ENCODE data around the gene CASP4. TPM values are rescaled to one million over a fixed set of nuclear protein-coding genes. Genes with fewer than 3 reads are reported as not detected.
A peak's percentile ranks its signal among the peaks of the same experiment; 100 is the strongest.
"Not testable (repeated sequence)": the region's sequence is repeated elsewhere in the genome, so short reads cannot be mapped to it uniquely, and the experiment has no call there.

CASP4 gene
- total RNA-seq, 1 experiment from 2014 or later: 60.6 TPM

DNA sequence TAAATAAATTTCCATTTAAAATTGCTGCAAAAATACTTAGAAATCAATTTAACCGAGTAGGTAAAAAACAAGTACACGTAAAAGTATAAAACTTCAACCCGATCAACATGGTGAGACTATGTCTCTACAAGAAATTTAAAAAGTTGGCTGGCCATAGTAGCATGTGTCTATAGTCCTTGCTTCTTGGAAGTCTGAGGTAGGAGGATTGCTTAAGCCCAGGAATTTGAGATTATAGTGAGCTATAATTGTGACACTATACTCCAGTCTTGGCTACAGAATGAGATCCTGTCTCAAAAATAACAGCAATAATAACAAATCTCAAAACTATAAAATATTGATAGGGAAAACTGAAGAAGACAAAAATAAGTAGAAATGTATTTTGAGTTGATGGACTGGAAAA, 11.1 kb downstream of the CASP4 start:
- DNase-seq (ENCODE audit: low read depth): no peak

DNA sequence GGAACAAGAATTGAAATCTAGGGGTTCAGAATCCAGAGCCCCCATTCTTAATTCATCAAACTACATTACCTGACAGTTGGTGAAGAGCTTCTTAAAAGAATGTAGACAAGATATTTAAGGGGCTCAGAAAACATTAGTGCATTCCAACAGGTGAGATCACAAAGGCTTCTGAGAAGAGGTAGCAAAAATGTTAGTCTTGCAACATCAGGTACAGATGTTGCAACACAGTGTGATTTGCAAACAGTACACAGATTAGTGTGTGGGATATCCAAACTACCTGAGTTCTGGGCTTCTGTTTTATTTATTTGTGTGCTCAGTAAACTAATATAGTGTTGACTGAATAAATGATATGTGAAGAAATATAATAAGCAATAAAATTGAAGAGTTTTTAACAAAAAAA, 11.8 kb downstream of the CASP4 start:
- no peak for DNase-seq (ENCODE audit: low read depth)

- DNase-seq (ENCODE audit: low read depth): peak; percentile 59
These were observed 21.5 kb downstream of the CASP4 start for GRCh38 chr11:104946907-104947306.

DNA sequence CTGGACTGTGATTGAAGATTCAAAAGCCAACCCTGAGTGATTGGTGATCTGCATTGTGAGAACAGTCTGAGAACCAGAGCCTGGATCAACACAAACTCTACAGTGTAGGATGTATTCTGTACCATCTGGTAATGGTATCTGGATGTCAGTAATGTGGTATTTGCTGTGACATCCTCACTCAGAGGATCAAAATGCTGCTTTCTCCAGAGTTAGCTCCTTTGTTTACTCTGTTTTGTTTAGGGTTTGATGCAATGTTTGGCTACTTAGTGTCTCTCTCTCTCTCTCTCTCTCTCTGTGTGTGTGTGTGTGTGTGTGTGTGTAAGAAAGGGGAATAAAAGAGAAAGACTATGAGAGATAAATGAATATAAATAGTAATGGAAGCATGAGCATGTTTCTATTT, 24.3 kb downstream of the CASP4 start:
- no peak for DNase-seq (ENCODE audit: low read depth)

GRCh38 chr11:104943561-104943960, 24.8 kb downstream of the CASP4 start:
- no peak for DNase-seq (ENCODE audit: low read depth)

DNA sequence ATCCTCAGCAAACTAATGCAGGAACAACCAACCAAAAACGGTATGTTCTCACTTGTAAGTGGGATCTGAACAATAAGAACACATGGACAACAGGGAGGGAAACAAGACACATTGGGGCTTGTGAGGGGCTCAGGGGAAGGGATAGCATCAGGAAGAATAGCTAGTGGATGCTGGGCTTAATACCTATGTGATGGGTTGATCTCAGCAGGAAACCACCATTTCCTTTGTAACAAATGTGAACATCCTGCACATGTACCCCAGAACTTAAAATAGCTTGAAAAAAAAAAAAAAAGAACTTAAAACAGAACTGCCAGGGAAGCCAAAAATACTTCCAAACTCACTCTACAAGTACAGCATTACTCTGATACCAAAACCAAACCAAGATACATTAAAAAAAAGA, 33.8 kb downstream of the CASP4 start:
- no peak for DNase-seq (ENCODE audit: low read depth)

DNA sequence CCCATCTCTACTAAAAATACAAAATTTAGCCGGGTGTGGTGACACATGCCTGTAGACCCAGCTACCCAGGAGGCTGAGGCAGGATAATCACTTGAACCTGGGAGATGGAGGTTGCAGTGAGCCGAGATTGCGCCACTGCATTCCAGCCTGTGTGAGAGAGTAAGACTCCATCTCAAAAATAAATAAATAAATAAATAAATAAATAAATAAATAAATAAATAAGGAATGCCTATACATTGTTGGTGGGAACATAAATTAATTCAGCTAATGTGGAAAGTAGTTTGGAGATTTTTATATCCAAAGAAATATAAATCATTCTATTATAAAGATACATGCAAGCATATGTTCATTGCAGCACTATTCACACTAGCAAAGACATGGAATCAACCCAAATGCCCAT, 34.3 kb downstream of the CASP4 start:
- DNase-seq (ENCODE audit: low read depth): not testable (repeated sequence)

DNA sequence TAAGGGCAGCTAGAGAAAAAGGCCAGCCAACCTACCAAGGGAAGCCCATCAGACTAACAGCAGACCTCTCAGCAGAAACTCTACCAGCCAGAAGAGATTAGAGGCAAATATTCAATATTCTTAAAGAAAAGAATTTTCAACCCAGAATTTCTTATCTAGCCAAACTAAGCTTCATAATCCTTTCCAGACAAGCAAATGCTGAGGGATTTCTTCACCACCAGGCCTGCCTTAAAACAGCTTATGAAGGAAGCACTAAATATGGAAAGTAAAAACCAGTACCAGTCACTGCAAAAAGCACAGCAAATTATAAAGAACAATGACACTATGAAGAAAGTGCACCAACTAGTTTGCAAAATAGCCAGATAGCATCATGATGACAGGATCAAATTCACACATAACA, 39.6 kb downstream of the CASP4 start:
- DNase-seq (ENCODE audit: low read depth): no peak

DNA sequence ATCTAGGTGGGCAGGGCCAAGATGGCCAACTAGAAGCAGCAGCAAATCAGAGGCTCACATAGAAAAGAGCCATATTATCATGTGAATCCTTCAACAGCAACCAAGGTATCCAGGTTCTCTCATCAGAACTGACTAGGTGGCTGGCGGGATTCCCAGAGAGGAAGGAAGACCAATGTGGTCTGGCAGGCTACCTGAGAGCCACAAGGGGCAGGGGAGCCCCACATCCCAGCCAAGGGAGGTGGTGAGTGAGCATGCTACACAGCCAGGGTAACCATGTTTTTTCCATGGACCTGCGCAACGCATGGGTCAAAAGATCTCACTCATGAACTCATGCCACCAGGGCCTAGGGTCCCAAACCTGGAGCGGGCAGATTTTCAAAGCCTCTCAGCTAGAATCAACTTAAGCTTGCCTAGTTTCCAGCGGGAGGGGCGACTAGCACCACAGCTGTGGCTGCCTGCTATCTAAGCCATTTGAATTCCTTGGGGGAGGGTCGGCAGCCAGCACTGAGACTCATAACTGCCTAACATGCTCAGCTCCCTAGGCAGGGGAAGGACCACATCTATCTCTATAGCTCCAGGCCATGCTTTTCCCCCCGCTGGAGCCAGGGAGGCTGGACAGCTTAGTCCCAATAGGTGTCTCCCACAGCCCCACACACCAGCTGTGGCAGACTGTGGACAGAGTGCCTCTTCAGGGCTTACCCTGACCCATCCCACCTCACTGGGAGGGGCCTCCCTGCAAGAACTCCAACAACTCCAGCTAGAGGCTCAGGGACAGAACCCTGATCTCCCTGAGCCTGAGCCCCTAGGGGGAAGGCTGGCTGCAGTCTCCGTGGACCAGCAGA, 41.4 kb downstream of the CASP4 start:
- no peak for DNase-seq (ENCODE audit: low read depth)

DNA sequence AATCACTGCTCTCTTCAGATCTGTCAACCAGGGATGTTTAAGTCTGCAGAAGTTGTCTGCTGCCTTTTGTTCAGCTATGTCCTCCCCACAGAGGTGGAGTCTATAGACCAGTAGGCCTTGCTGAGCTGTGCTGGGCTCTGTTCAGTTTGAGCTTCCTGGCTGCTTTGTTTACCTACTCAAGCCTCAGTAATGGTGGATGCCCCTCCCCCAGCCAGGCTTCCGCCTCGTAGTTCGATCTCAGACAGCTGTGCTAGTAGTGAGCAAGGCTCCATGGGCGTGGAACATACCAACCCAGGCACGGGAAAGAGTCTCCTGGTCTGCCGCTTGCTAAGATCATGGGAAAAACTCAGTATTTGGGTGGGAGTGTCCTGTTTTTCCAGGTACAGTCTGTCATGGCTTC, 42.5 kb downstream of the CASP4 start:
- DNase-seq (ENCODE audit: low read depth): no peak

DNA sequence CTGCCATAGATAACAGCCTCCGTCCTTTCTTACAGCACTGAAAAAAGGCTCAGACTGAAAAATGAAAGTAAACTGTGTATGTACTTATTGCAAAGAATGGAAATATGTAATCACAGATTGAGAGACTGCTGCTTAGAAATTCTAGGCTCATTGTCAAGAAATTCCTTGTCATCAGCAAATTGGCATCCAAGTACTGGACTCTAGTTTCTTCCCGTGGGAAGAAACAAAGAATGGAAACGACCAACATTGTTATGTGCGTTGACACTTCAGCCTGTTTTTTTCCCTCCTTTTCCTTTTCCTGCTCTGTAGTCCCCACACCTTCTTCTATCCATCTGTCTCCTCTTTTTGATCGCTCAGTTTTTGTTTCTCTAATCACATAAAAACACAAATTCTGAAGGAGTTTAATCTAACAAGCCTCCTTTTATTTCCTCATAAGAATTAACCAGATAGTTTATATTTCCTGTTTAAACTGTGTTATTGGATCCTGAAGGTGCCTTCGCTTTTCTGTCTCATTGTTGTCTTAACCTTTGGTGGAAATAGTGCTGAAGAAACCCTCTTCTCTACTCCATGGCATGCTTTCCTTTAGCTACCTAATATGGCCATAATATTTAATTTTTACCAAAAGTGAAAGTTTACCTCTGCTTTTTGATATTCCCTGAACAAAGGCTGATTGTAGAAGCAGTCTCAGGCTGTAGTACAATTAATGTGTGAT, 50.1 kb downstream of the CASP4 start:
- peak; percentile 13 for DNase-seq (ENCODE audit: low read depth)

- DNase-seq (ENCODE audit: low read depth): no peak
These were observed 50.9 kb downstream of the CASP4 start for GRCh38 chr11:104917271-104918112.

GRCh38 chr11:104916442-104916841, 51.9 kb downstream of the CASP4 start:
- DNase-seq (ENCODE audit: low read depth): no peak

DNA sequence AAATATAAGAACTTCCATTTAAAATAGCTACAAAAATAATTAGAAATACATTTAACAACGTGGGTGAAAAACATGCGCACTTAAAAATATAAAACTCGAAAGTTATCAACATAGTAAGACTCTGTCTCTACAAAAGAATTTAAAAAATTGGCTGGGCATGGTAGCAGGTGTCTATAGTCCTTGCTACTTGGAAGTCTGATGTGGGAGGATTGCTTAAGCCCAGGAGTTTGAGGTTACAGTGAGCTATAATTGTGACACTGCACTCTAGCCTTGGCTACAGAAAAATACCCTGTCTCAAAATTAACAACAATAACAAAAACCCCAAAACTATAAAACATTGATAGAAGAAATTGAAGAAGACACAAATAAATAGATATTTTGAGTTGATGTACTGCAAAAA, 56.3 kb downstream of the CASP4 start:
- no peak for DNase-seq (ENCODE audit: low read depth)

- no peak for DNase-seq (ENCODE audit: low read depth)
These were observed 60.2 kb downstream of the CASP4 start for GRCh38 chr11:104908186-104908531.

GRCh38 chr11:104907521-104908185, 60.7 kb downstream of the CASP4 start:
- peak; percentile 11 for DNase-seq (ENCODE audit: low read depth)

GRCh38 chr11:104905271-104905670, 63.1 kb downstream of the CASP4 start:
- no peak for DNase-seq (ENCODE audit: low read depth)

DNA sequence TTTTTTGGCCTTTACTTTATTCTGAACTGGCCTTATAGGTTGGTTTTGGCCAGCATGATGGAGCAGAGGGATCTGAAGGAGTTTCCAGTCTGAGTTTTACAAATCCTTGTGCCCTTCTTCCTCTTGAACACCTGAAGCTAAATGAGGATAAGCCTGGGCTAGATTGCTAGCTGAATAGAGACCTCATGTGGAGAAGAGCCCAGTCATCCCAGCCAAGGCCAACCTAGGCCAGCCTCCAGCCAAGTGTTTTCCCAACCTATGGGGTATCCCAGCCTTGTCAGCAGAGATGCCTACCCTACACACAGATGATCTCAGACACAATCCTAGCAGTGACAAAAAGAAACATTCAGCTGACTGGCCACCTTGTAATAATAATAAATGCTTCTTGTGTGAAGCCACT, 69.1 kb downstream of the CASP4 start:
- DNase-seq (ENCODE audit: low read depth): no peak

- DNase-seq (ENCODE audit: low read depth): no peak
These were observed 69.7 kb downstream of the CASP4 start for GRCh38 chr11:104898685-104899013.

DNA sequence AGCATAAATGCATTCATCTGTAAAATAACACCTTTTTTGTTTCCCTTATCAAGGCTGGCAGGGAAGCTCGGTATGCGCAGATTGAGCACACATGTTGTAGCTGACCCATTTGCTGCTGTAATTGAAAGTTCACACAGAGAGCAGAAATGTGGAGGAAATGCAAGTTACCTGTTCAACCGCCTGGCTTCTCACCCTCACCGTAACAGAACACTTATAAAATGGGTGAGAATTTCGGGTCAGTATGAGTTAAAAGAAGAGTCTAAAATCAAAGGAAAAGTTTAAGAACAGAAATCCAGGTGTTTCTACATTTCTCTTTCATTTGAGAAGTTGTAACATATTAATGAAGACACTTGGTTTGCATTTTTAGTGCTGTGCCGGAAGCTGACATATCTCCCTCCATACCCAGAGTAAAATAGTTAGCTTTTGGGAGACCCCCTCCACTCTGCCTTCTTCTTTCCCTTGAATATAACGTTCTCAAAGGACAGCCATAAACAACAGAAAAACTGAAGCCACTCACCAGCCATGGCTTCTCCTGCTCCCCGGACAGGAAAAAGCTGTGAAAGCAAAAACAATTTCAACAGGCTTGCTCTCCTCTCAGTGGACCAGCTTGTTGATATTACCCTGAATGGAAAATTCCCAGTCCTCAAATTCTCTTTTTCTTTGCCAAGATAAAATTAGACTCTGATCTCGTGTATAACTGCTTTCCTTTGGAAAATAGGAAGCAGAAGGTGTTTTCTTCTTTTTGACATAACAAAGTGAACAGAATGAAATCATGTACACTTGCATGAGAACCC, 70.3 kb downstream of the CASP4 start, which contains the start of gene CASP12:
Gene CASP12 (minus strand): TSS at position 570 of the 794 bp plus-strand sequence.
- no peak for DNase-seq (ENCODE audit: low read depth)

- DNase-seq (ENCODE audit: low read depth): no peak
These were observed 72.7 kb downstream of the CASP4 start for GRCh38 chr11:104895634-104896033.

All from HT1080 (cell line).